Measurements from ENCODE around the gene SERPINI2.

Gene SERPINI2

GRCh38 chr3:167493244-167493643 lies 19.4 kb upstream of the SERPINI2 start:
- DNase-seq (ENCODE audit: low spot score): no peak
- TF ChIP-seq CTCF (IDR thresholded peaks at IDR 0.05; ENCODE audit: extremely low read depth, missing control alignments): no peak

GRCh38 chr3:167491621-167492020 lies 17.8 kb upstream of the SERPINI2 start:
- DNase-seq (ENCODE audit: low spot score): no peak
- no peak for TF ChIP-seq CTCF (IDR thresholded peaks at IDR 0.05; ENCODE audit: extremely low read depth, missing control alignments)

GRCh38 chr3:167489571-167489970 lies 15.7 kb upstream of the SERPINI2 start:
- TF ChIP-seq CTCF (IDR thresholded peaks at IDR 0.05; ENCODE audit: extremely low read depth, missing control alignments): no peak
- DNase-seq (ENCODE audit: low spot score): no peak

- no peak for TF ChIP-seq CTCF (IDR thresholded peaks at IDR 0.05; ENCODE audit: extremely low read depth, missing control alignments)
- no peak for DNase-seq (ENCODE audit: low spot score)
Measured at GRCh38 chr3:167487556-167487955, 13.7 kb upstream of the SERPINI2 start.

GRCh38 chr3:167484551-167484950 lies 10.7 kb upstream of the SERPINI2 start:
- TF ChIP-seq CTCF (IDR thresholded peaks at IDR 0.05; ENCODE audit: extremely low read depth, missing control alignments): no peak
- DNase-seq (ENCODE audit: low spot score): no peak

GRCh38 chr3:167483708-167484475 lies 10.1 kb upstream of the SERPINI2 start:
- no peak for TF ChIP-seq CTCF (IDR thresholded peaks at IDR 0.05; ENCODE audit: extremely low read depth, missing control alignments)
- no peak for DNase-seq (ENCODE audit: low spot score)

- TF ChIP-seq CTCF (IDR thresholded peaks at IDR 0.05; ENCODE audit: extremely low read depth, missing control alignments): no peak
Measured at GRCh38 chr3:167481164-167481563, 7.3 kb upstream of the SERPINI2 start.

More at GRCh38 chr3:167481164-167481563, 7.3 kb upstream of the SERPINI2 start:
- no peak for DNase-seq (ENCODE audit: low spot score)
